HG03575 (cell line): Measurements from ENCODE around the gene KRT77.

Source experiments
- ATAC-seq: cut with Tn5 transposase; IDR thresholded peaks from one replicate; pipeline ENCODE4 v1.9.1; 2021; ENCODE audit not compliant: unreplicated experiment, insufficient number of reproducible peaks, low FRiP score; ENCODE audit errors: extremely low read depth

KRT77 gene

GRCh38 chr12:52645120-52645761, 58.1 kb downstream of the KRT77 start:
- ATAC-seq = no peak

DNA sequence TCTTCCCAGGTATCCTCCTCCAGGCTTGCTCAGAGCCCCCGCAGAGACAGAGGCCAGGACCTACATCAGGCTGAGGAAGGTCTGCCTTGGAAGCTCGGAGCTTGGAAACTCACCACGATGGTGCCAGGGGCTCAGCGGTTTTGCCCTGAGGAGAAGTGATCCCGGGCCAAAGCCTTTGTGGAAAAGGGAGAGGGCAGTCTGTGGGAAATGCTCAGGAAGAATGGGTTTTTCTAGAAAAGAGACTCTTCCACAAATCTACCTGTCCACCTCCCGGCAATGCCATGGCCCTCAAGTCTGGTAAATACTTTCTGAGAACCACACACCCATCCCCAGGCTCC, 59.3 kb downstream of the KRT77 start:
- ATAC-seq = no peak

- no peak for ATAC-seq
These were observed 59.9 kb downstream of the KRT77 start for GRCh38 chr12:52643233-52644077.

DNA sequence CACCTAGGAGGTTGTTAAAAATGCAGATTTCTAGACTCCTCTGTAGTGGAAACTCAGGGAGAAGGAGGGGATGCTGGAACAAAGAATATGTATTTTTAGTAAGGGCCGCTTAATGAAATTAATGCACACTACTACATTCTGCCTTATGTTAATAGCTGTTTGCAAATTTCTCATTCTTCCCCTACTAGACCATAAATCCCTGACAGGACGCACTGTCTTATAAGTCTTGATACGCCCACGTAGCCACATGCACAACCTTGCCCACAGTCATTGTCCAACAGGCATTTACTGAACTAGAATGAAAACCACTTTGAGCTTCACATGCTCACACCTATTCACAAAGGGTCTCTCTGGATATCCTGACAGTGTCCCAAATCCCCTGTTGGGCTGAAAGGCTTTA, 61.9 kb downstream of the KRT77 start:
- ATAC-seq = no peak
